ENCODE results near the gene IL22RA1.

- TF ChIP-seq CTCF (conservative IDR thresholded peaks at IDR 0.05; ENCODE audit: low read depth, low read length) (no peak), EZH2 (IDR thresholded peaks at IDR 0.05; ENCODE audit: low read length, unreplicated experiment) (no peak)
These were observed 19.3 kb upstream of the IL22RA1 start for GRCh38 chr1:24162201-24162600.

All from PC-3 (cell line).